ENCODE results near the gene SHB.

DNA sequence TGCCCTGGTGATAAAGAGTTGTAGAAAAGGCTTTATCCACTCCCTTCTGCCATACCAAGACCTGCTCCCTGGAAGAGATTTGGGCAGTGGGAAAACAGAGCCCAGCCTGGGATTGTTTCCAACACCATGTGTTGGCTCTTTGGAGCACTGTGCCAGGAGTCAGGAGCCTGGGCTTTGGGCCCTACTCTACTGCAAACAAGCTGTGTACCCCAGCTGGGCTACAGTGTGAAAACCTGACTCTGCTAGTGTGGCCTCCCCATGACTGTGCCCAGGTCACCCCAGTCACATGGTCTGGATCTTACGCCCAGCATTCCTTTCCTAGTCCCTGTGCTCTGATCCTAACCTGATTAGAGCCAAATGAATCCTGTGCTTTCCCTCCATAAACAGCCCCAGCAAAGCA is 39.3 kb upstream of the SHB start:
- TF ChIP-seq POLR2A (IDR thresholded peaks at IDR 0.05) (no peak), CTCF (IDR thresholded peaks at IDR 0.05) (no peak)

Measured in body of pancreas (tissue), 4 donors.